NT2/D1 (cell line): ENCODE results near the gene ZFC3H1.

Experiments
- SUZ12 ChIP-seq: IDR thresholded peaks from 2 replicates; pipeline ENCODE4 v1.6.1; 2011; ENCODE audit not compliant: insufficient read length, insufficient read depth; ENCODE audit errors: extremely low read depth
- YY1 ChIP-seq: IDR thresholded peaks from 2 replicates; pipeline ENCODE4 v1.6.1; 2011; ENCODE audit not compliant: insufficient read length, insufficient read depth
- ZNF274 ChIP-seq: IDR thresholded peaks from 2 replicates; pipeline ENCODE4 v1.6.1; 2011; ENCODE audit warnings: mild to moderate bottlenecking, low read depth, low read length

DNA sequence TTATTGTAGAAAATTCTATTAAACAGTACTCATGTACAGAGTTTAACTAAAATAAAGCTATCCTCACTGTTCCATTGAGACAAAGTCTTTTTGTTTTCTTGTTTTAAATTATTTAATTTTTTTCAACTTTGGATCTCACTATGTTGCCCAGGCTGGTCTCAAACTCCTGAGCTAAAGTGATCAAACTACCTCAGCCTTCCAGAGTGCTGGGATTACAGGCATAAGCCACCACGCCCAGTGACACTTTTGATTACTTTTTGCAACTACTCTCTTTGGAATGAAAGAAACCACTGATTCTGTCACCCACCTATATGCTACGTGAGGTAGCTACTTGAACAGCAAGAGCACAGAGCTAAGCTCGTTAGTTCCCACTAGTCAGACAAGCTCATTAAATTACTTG lies 17.1 kb downstream of the ZFC3H1 start:
- no peak for TF ChIP-seq SUZ12
- TF ChIP-seq YY1 = no peak
- TF ChIP-seq ZNF274 = no peak
